SH-SY5Y (cell line): Measurements from ENCODE around the gene OR52K2.

ENCODE experiments used
- GATA2 ChIP-seq: IDR thresholded peaks from 2 replicates; pipeline ENCODE4 v1.6.1; 2011; ENCODE audit warnings: mild to moderate bottlenecking, low read depth, low read length
- GATA3 ChIP-seq: IDR thresholded peaks from 2 replicates; pipeline ENCODE4 v1.6.1; 2011; ENCODE audit warnings: low read depth, mild to moderate bottlenecking, low read length, moderate library complexity

GRCh38 chr11:4433856-4434255 lies 15.2 kb upstream of the OR52K2 start:
- TF ChIP-seq GATA2 (no peak), GATA3 (no peak)
